Stimulated activated CD4-positive, alpha-beta T cell treated with anti-CD3 and anti-CD28 coated beads, Interleukin-1b, Interleukin-23, amount 100 ng/mL, for 1 hour (primary cell): ENCODE results near the gene UST.

Source experiments
- DNase-seq, 2 donors: peaks; one replicate each; pipeline ENCODE4 v3.0.0-alpha.2; 2020; ENCODE audit warnings: low read depth in 2 of 2

The UST gene

GRCh38 chr6:149060985-149061760 lies 314.3 kb downstream of the UST start:
- DNase-seq = no peak

DNA sequence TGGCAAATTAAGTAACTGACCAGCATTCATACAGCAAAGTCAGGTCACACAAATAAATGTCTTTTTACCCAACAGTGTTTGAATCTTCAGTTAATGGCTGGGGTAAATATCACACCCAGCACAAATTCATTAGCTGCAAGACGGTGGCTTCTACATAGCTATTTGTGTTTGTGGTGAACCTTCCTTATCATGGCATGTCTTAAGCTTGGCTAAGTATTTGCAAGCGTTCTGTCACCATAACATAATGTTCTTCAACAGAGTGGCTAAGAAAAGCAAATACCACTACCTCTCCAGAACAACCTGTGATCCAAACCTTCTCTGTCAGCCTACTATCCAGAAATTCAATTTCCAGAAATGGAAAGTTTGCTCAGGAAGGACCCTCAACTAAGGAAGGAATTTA lies 315.1 kb downstream of the UST start:
- no peak for DNase-seq

GRCh38 chr6:149062653-149063348 lies 316.0 kb downstream of the UST start:
- DNase-seq = no peak

DNA sequence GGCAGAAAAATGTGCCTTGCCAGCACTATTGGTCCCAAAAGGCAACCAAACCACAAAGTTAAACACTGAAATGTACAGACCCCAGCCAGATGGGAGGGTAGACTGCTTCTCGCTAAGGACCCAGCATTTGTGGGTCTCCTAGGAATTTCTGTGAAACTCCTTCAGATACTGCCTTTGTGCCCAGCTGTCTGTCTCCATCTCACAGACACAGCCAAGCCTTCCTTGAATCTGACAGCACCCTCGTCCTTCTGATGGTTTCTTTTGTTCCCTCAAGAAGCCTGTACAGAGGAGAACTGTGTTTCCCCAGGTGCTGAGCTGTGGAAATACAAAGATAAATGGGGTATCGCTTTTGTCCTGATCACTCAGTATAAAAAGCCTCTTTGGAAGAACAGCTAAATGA lies 316.6 kb downstream of the UST start:
- no peak for DNase-seq

DNA sequence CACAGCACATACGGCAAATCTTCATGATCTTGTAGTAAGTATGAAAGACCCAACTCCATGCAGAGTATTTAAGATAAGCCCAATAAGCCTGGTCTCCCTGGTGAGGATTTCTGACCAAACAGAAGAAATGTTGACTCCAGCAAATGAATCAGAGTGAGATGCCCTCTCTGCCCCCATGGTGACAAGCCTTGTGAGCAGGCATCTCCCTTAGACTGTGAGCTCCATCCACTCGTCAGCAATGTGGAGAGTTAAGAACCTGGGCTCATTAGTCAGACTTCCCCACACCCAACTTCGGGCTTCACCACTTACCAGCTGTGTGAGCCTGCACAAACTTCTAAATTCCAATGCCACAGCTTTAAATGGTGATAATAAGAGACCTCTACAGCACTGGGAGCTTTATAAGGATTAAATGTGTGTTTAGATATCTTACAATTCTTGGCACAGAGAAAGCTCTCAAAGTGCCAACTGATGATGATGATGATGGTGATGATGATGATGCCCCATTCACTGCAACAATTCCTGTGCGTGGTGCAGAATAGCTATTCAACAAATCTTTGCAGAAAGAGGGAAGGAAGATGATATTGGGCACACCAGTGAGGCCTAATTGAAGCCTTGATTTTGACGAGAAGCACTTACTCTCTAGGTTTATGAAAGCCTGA lies 317.3 kb downstream of the UST start:
- no peak for DNase-seq

GRCh38 chr6:149064660-149065015 lies 317.8 kb downstream of the UST start:
- no peak for DNase-seq

GRCh38 chr6:149065121-149065520 lies 318.3 kb downstream of the UST start:
- DNase-seq = no peak

DNA sequence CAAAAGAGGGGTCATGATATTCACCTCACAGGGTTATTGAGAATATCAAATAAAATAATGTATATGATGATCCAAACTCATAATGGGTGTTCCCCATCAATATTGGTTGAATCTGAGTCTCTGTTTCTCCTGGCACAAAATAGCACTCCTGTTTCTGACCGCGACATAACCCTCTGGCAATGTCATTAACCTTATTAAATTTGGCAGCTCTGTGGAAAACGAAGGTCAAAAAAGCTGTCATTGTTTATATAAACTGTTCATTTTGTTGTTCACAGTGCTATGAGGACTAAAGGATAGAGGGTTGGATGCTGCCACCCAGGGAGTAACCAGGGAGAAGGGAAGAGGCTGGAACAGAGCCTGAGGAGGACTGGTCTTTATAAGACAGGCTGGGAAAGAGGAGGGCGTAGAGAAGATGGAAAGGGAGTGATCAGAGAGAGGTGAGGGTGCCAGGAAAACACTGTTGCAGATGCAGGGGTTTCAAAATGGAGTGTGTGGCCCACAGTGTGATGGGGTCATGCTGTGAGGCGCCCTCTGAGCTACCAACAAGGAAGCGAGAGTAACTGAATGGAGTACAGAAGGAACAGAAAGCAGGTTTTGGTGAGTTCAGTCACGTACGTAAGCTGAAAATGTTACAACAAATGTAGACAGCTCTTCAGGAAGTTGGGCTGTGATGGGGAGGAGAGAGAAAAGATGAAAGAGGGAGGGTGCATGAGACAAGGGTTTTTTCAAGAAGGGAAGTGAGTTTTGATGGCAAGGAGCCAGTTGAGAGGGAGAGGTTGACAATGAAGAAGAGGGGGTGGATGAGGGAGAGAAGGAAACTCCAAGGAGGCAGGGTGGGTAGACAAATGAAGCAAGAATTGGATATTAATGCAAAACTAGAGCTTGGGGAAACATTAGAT lies 319.1 kb downstream of the UST start:
- peak in 1 of 2 donors; percentile 6 for DNase-seq

DNA sequence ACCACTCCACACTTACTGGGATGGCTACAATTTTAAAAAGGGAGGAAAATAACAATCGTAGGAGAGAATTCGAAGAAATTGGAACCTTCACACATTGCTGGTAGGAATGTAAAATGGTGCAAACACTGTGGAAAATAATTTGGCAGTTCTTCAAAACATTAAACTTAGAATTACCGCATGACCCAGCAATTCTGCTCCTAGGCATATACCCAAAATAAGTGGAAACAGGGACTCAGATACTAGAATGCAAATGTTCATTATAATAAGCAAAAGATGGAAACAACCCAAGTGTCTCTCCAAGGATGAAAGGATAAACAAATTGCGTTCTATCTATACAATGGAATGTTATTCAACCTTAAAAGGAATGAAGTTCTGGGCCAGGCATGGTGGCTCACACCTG lies 325.2 kb downstream of the UST start:
- DNase-seq = no peak

- no peak for DNase-seq
These were observed 328.0 kb downstream of the UST start for GRCh38 chr6:149074832-149075258.

DNA sequence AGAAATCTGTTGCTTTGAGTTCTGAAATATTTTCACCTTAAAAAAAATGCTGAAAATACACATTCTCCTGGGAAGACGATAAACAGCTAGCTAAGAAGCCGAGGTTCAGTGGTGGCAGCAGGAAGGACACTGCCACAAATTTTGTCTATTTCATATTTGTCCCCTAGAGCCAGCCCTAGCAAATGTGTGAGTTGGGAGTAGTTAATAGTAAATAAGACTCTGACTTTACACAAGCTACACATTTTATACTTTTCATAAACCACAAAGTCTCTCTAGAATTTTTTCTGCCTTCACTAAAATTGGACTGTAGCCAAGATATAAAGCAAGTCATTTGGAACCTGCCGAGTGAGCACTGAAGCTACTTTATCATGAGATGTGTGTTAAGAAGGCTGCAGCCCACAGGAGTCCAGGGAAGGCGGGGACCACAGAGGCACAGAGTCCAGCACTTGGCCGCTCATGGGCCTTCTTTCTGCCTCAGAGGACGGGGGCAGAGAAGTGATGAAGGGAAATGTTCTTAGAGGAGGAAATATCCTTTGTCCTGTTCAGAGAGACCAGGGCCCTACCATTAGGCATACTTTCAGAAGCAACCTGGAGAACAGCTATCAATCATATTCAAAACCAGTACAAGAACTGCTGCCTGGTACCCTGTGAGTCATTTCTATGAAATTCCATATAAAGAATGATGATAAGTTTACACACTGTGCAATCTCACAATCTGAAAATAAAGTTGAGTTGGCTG lies 329.0 kb downstream of the UST start:
- no peak for DNase-seq

DNA sequence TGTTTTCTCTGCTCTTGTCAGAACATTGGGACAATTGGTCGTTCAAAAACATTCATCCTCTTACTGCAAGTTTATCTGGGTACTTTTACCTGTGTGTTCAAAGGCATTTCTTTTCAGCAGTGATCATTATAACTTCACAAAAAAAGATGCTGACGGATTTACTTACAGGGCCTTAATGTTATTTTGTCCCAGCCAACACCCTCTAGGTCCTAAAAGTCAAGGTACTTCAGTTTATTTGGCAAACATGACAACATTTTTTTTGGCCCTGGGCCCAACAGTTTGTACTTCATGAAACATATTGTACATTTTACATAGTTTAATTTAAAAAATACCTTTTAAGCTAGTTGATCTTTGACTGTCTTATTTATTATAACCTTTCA lies 329.5 kb downstream of the UST start:
- DNase-seq = no peak

GRCh38 chr6:149077208-149077607 lies 330.4 kb downstream of the UST start:
- DNase-seq = no peak

DNA sequence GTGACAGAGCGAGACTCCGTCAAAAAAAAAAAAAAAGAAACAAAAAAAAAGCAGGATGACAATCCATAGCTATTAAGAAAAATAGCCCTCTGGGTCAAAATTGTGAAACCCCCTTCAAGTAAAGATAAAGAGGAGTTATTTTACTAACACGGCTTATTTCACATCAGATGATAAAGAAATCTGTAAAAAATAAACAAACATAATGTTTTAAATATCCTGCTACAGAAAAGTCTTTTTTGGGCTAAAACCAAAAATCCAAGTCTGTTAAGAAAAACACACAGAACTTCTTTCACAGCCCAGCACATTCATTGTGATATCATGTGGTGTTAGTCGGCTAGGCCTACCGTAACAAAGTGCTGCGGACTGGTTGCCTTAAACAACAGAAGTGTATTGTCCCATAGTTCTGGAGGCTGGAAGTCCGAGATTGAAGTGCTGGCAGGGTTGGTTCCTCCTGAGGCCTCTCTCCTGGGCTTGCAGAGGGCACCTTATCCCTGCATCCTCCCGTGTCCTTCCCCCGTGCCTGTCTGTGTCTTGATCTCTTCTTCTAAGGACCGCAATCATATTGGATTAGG lies 331.5 kb downstream of the UST start:
- DNase-seq = no peak

DNA sequence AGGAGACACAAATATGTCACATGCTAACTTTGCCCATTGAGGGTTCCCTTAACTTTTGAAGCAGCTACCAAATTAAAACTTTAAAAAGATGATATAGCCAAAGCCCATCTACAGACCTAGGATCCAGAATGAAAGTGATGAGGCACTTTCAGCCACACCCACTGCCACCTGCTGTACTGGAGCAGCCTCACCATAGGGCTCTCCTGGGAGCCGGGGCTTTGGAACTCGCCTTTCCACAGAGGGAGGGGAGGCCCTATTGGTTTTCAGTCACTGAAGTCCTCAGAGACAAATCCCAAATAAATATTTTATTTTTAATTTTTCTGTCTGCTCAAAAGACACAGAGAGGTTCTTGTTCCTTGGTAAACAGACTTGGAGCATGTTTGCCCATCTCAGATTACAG lies 332.6 kb downstream of the UST start:
- DNase-seq = no peak

- no peak for DNase-seq
These were observed 333.2 kb downstream of the UST start for GRCh38 chr6:149079911-149080491.

GRCh38 chr6:149080511-149080910 lies 333.7 kb downstream of the UST start:
- DNase-seq = no peak

DNA sequence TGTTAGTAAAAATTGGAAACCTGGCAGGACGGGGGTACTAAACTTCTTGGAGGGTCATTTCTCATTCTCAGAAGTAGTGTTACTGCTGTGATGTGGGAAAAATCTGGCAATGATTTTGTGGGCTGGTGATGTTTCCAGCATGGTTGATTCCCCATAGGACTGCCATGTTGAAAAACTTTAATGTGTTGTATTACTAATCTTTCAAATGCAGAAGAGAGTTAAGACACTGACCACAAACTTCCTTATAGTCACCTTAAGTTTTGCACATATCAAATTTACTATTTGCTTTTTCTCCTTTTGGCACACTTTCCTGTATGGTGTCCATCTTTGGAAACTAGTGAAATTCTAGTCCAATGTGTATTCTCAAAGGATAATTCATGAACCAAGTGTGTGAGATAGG lies 334.5 kb downstream of the UST start:
- no peak for DNase-seq

- peak; percentile 68 to 69 for DNase-seq
These were observed 335.5 kb downstream of the UST start for GRCh38 chr6:149082320-149082719.

DNA sequence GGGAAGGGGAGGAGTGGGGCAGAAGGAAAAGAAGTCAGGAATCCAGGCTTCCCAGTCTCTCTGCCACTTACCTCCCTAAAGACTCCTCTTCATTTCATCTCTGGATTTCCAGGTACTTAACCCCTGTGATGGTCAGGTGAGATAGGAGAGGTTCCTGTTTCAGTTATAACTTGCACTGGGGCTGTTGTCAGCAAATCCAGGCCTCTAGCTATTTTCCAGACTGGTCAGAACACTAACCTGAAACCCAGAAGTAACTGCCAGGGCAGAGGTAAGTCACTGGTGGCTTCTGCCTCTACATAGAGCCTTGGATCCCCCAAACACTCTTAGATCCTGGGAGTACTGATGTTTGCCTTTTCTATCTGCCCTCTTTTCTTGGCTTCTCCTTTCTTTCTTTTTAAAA lies 337.2 kb downstream of the UST start:
- DNase-seq = no peak
